ENCODE measurements around the gene ADORA2A. TPM values are rescaled to one million over a fixed set of nuclear protein-coding genes. Genes with fewer than 3 reads are reported as not detected.

The ADORA2A gene
- polyA plus RNA-seq, 1 donor from 2014 or later = 26.6 TPM

DNA sequence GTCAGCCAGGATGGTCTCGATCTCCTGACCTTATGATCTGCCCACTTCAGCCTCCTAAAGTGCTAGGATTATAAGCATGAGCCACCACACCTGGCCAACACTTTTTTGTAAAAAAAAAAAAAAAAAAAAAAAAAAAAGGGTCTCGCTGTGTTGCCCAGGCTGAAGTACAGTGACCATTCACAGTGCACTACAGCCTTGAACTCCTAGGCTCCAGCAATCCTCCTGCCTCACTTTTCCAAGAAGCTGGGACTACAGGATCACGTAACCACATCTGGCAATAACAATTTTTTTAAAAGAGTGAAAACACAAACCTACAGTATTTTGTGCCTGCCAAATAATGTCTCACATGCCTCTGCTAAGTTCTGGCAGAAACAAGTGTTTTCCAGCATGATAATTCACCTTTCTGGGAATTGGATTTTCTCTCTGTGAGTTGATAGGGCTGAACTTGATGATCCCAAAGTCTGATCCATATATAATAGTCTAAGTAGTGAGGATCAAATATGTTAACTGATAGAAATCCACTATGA is 30.6 kb downstream of the ADORA2A start:
- Mint-ChIP-seq H3K27ac (no peak overlapping the region), H3K36me3 (peaks cover 8% of the 10 kb centered on the region), H3K27me3 (no peaks in the 10 kb centered on the region), H3K4me3 (no peak overlapping the region), H3K4me1 (peaks cover 4 to 10% (median 4%) of the 10 kb centered on the region in 3 donors), H3K9me3 (no peaks in the 10 kb centered on the region)

DNA sequence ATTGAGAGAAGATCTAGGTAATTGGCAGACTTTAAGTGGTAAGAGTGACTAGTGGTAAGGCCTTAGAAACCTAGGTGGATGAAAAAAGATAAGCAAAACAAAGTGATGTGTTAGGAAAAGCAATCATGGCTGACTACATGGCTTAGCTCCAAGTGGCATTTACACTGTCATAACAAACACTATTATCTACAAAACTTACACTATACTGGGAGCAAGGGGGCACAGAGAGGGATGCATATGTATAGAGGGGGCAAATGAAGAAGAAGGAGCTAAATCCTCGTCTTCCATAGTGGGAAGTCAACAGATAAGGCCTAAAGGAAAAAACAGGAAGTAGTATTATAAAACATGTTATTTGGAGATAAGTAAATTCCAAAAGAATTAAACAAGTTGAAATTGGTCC is 32.5 kb downstream of the ADORA2A start:
- Mint-ChIP-seq H3K27me3 (no peaks in the 10 kb centered on the region), H3K36me3 (peaks cover 8% of the 10 kb centered on the region), H3K9me3 (peaks cover 0 to 5% (median 0%) of the 10 kb centered on the region in 3 donors), H3K27ac (peak overlapping the region in 1 of 3 donors; percentile 32), H3K4me3 (no peak overlapping the region), H3K4me1 (peaks cover 12 to 14% (median 12%) of the 10 kb centered on the region in 3 donors)

DNA sequence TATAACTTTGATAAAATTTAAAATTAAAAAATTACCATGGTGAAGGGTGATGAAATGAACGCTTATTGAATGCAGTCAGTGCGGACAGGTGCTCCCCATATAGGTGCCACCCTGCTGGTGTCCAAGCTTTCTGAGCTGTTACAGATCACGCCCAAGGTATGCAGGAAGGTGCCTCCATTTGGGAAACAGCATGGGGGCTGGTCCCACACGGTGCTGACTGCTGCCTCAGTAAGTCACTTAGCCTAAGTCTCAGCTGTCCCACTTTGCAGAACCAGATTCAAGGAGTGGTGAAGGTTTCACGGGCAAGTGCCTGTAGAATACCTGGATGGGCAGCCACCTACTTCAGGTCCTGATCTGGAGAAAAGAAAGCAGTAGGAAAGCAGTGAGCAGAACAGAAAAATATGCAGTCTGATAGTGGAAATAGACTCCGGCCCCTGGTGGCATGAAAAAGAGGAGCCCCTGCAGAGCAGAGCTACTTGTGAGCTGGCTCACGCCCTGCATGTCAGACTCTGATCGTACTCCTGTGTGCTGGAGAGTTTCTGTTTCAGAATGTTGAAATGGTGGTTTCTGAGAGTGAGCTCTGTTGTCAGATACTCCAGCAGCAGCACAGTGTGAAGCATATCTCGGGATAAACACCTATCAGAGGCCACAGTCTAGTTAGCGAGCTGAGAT is 33.2 kb downstream of the ADORA2A start:
- Mint-ChIP-seq H3K9me3 (peaks cover 0 to 5% (median 0%) of the 10 kb centered on the region in 3 donors), H3K36me3 (peaks cover 8% of the 10 kb centered on the region), H3K27me3 (no peaks in the 10 kb centered on the region), H3K27ac (peak overlapping the region in 1 of 3 donors; percentile 29), H3K4me3 (no peak overlapping the region), H3K4me1 (peaks cover 12 to 14% (median 12%) of the 10 kb centered on the region in 3 donors)

DNA sequence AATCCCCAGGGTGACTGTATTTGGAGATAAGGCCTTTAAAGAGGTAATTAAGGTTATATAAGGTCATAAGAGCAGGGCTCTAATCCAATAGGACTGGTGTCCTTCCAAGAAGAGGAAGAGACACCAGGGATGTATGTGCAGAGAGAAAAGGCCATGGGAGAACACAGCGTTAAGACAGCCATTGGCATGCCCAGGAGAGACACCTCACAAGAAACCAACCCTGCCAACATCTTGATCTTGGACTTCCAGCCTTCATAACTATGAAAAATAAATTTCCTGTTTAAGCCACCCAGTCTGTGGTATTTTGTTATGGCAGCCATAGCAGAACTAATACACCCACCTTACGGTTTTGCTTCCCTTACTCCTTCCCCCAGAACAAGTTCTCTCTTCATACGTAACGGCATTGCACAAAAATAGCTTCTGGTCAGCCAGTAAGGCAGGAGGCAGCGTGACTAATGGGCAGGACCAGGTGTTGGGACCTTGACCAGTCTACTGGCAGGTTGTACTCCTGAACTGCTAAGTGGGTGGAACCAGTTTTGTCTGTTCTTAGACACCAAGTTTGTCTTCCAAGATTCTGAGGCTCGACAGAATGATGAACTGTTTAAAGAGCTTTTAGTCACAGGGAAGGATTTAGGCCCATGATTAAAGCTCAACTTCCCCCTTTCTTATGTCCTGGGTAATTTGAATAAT is 35.8 kb downstream of the ADORA2A start:
- Mint-ChIP-seq H3K27me3 (no peaks in the 10 kb centered on the region), H3K9me3 (peaks cover 0 to 5% (median 0%) of the 10 kb centered on the region in 3 donors), H3K27ac (peak overlapping the region; percentile 40 to 94 (median 68)), H3K36me3 (peaks cover 6% of the 10 kb centered on the region), H3K4me3 (peak overlapping the region in 2 of 4 donors; percentile 58 to 75), H3K4me1 (peaks cover 9 to 17% (median 12%) of the 10 kb centered on the region in 3 donors)

DNA sequence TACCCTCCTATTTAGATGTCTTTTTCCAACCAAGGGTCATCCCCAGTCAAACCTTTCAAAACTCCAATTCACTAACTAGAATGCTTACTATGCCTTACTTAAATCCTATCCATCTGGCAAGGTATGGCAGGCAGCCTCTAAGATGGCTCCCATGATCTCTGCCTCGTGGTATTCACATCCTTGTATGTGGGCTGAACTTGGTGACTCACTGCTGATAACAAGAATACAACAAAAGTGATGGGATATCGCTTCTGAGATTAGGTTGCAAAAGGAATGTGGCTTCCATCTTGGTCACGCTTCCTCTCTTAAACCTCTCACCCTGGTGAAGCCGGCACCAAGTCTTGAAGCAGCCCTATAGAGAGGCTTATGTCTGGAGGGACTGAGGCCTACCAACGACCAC is 38.2 kb downstream of the ADORA2A start:
- Mint-ChIP-seq H3K9me3 (peaks cover 0 to 5% (median 0%) of the 10 kb centered on the region in 3 donors), H3K27ac (no peak overlapping the region), H3K4me3 (no peak overlapping the region), H3K36me3 (peaks cover 4% of the 10 kb centered on the region), H3K27me3 (no peaks in the 10 kb centered on the region), H3K4me1 (peaks cover 9 to 17% (median 12%) of the 10 kb centered on the region in 3 donors)

DNA sequence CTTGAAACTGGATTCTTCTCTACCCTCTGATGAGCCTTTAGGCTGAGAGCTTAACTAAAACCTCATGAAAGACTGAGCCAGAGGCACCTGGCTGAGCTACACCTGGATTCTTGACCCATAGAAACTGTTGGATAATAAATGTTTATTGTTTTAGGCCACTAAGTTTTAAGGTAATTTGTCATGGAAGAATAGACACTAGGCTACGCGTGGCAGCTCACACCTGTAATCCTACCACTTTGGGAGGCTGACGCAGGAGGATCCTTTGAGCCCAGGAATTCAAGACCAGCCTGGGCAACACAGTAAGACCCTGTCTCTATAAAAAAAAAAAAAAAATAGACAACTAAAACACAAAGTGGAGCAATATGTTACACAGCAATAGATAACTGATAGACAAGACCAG is 38.6 kb downstream of the ADORA2A start:
- H3K9me3 Mint-ChIP-seq = peaks cover 0 to 5% (median 0%) of the 10 kb centered on the region in 3 donors
- H3K27me3 Mint-ChIP-seq = no peaks in the 10 kb centered on the region
- no peak overlapping the region for H3K27ac Mint-ChIP-seq
- H3K36me3 Mint-ChIP-seq = peaks cover 4% of the 10 kb centered on the region
- H3K4me1 Mint-ChIP-seq = peaks cover 9 to 14% (median 9%) of the 10 kb centered on the region in 3 donors
- H3K4me3 Mint-ChIP-seq = no peak overlapping the region

DNA sequence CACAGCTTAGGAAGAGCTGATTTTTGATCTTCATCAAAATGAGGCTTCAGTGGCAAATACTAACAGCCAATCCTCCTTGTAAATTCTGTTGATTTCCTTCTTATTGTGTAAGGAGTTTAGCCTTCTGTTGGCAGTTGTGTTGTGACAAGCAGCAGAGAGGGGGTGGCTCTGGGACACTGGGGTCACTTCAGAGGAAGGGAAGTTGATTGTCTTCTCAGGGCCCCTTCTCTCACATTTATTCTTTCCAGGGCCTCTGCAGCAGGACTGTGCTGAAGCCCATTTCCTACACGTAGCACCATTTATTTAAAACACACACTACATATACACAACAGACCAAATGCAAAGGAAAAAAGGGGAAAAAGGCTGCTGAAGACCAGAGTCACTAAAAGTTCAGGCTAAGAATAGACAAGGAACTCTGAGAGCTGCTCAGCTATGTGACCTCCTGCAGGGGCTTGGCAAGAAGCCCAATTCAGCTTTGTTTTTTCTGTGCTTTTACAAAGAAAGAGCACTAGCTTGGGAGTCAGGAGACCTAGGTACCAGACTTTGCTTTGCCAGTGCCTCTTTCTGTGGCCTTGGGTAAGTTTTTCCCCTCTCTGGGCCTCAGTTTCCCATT is 39.4 kb downstream of the ADORA2A start:
- H3K27ac Mint-ChIP-seq = no peak overlapping the region
- no peaks in the 10 kb centered on the region for H3K27me3 Mint-ChIP-seq
- no peaks in the 10 kb centered on the region for H3K36me3 Mint-ChIP-seq
- H3K4me1 Mint-ChIP-seq = peaks cover 9 to 15% (median 14%) of the 10 kb centered on the region in 3 donors
- no peak overlapping the region for H3K4me3 Mint-ChIP-seq
- peaks cover 0 to 5% (median 0%) of the 10 kb centered on the region in 3 donors for H3K9me3 Mint-ChIP-seq

DNA sequence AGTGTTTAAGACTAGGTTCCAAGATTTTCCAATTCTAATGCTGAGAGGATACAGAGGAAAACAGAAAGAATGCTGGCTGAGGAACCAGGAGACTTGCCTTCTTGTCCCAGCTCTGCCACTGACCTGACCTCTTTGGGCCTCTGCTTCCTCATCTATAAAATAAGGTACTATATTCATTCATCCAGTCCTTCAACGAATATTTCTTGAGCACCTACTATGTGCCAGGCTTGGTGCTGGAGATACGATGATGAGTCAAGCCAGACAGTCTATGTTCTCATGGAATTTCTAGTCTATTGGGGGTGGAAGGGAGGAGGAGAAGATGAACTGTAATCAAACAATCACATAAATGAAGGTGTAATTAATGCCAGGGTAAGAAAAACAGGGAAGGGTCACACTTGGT is 39.9 kb downstream of the ADORA2A start:
- H3K36me3 Mint-ChIP-seq = no peaks in the 10 kb centered on the region
- no peak overlapping the region for H3K4me3 Mint-ChIP-seq
- H3K4me1 Mint-ChIP-seq = peaks cover 8 to 16% (median 12%) of the 10 kb centered on the region in 3 donors
- no peak overlapping the region for H3K27ac Mint-ChIP-seq
- H3K27me3 Mint-ChIP-seq = no peaks in the 10 kb centered on the region
- peaks cover 0 to 5% (median 0%) of the 10 kb centered on the region in 3 donors for H3K9me3 Mint-ChIP-seq

DNA sequence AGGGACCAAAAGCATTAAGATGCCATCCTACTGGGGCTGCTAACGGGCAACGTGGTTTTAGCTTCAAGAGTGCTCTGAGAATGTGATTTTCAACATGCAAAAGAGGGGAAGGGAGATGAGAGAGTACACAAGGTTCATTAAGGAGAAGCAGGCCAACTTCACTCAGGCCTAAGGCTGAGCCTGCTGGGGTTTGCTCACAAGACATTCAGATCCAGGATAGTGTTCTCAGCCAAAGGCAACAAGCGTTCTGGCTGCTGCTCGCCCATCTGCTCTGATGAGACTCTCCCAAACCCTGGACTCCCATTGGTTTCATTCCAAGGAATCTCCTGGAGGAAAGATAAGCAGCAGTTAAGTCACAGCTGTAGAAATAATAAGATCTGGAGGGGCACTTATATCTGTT is 44.2 kb downstream of the ADORA2A start:
- Mint-ChIP-seq H3K27me3 (no peaks in the 10 kb centered on the region), H3K27ac (peak overlapping the region in 1 of 3 donors; percentile 71), H3K4me1 (peaks cover 8 to 17% (median 16%) of the 10 kb centered on the region in 3 donors), H3K36me3 (no peaks in the 10 kb centered on the region), H3K4me3 (no peak overlapping the region), H3K9me3 (peaks cover 0 to 3% (median 0%) of the 10 kb centered on the region in 3 donors)

DNA sequence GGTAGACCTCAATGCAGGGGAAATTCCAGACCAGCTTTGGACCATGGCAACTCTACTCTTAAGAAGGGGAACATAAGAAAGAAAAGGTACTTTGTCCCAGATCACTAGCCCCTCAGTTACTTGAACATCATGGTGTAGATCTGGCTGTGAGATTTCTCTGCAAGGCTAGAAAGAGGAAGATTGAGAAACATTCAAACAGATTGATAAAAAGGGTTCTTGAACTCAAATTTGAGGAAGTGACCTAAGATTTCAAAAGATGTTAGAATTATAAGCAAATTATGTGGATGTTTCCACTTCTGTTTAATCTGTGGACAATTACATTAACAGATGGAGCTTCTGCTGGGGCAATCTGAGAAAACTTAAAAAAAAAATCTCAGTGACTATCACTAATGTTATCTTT is 45.9 kb downstream of the ADORA2A start:
- Mint-ChIP-seq H3K27me3 (no peaks in the 10 kb centered on the region), H3K4me1 (peaks cover 8 to 16% (median 14%) of the 10 kb centered on the region in 3 donors), H3K9me3 (peaks cover 0 to 3% (median 0%) of the 10 kb centered on the region in 3 donors), H3K27ac (no peak overlapping the region), H3K36me3 (no peaks in the 10 kb centered on the region), H3K4me3 (peak overlapping the region in 1 of 4 donors; percentile 28)

DNA sequence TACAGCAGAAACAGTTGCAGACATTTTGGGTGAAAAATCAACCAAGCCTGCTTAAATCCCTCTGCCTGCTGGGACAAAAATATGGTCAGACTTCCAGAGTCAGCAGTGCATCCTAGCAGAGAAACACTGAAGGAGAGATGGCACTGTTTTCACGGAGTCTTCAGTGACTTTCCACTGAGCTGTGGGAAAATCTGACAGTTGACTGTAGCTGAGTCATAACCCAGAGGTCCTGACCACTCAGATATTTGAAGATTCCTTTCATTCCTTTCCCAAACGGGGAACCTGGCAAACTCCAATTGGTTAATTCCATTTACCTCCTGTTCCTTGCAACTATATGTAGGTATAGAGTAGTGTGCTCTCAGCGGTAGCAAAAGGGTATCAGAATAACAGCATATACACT is 46.8 kb downstream of the ADORA2A start:
- peaks cover 0 to 3% (median 0%) of the 10 kb centered on the region in 3 donors for H3K9me3 Mint-ChIP-seq

DNA sequence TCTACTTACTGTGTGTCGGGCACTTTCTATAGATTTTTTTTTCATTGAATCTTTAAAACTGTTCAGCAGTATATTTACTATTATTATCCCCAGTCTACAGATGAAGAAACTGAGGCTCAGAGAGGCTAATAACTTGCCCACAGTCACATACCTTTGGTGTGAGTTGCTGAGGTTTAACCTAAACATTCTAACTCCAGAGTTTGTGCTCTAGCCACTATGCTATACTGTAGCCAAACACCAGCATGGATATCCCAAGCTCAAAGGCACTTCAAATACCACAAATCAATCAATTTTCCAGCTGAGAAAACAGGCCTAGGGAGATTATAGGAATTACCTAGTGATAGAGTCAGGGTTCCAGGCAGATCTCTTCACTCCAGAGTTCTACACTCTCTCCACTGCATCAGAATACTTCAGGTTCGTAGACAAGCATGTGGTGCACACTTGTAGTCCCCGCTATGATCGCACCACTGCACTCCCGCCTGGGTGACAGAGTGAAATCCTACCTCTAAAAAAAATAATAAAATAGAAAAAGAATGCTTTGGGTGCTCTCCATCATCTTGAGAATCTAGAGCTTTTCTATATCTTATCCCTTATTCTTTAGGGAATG is 47.4 kb downstream of the ADORA2A start:
- H3K9me3 Mint-ChIP-seq = peaks cover 0 to 3% (median 0%) of the 10 kb centered on the region in 3 donors
- H3K27me3 Mint-ChIP-seq = no peaks in the 10 kb centered on the region
- H3K4me1 Mint-ChIP-seq = peaks cover 8 to 16% (median 14%) of the 10 kb centered on the region in 3 donors
- H3K36me3 Mint-ChIP-seq = no peaks in the 10 kb centered on the region
- no peak overlapping the region for H3K4me3 Mint-ChIP-seq
- H3K27ac Mint-ChIP-seq = no peak overlapping the region

More for the DNA sequence above, 46.8 kb downstream of the ADORA2A start:
- Mint-ChIP-seq H3K27me3 (no peaks in the 10 kb centered on the region), H3K4me1 (peaks cover 8 to 16% (median 14%) of the 10 kb centered on the region in 3 donors), H3K27ac (no peak overlapping the region), H3K36me3 (no peaks in the 10 kb centered on the region), H3K4me3 (no peak overlapping the region)

DNA sequence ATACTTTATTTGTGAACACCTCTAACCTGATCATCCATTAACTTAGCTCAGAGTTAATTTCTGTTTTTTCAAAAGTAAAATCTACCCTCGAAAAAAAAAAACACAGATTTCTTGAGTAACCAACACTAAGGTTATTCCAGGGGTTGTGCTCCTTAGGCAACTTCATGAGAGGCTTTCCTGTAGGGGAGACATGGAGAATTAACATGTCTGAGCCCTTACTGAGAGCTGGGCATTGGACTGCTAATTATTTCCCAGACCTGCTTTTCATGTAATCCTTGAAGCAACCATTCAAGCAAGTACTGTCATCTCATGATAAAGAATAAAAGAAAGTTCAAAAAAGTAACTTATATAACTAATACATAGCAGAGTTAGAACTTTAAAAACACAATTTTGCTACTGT is 54.2 kb downstream of the ADORA2A start:
- H3K9me3 Mint-ChIP-seq = no peaks in the 10 kb centered on the region
- no peaks in the 10 kb centered on the region for H3K36me3 Mint-ChIP-seq
- no peak overlapping the region for H3K4me3 Mint-ChIP-seq
- H3K27ac Mint-ChIP-seq = no peak overlapping the region
- peaks cover 3% of the 10 kb centered on the region for H3K27me3 Mint-ChIP-seq
- H3K4me1 Mint-ChIP-seq = peaks cover 0 to 7% (median 5%) of the 10 kb centered on the region in 3 donors

DNA sequence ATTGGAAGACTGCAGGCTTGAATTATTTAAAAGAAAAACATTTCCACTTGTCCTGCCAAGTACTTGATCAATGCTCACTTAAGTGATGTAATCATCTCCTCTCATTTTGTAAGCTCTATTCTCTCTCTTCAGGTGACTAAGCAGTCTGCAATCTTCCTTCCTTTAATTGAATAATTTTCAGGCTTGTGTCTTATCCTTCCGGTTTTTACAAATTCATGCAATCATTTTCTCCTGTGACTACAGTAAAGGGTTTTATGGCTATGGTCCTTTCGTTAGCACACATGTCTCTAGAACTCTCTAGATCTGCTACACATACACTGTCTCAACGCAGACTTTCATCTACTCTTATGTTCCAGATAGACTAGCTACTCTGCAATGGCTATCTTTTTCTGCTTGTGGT is 55.2 kb downstream of the ADORA2A start:
- Mint-ChIP-seq H3K4me3 (no peak overlapping the region), H3K27me3 (peaks cover 3% of the 10 kb centered on the region), H3K27ac (no peak overlapping the region), H3K9me3 (no peaks in the 10 kb centered on the region), H3K4me1 (peaks cover 0 to 10% (median 6%) of the 10 kb centered on the region in 3 donors), H3K36me3 (no peaks in the 10 kb centered on the region)

Measured in IgD-negative memory B cell (primary cell).